K562 (cell line): ENCODE data around the gene JUN. TPM values are rescaled to one million over a fixed set of nuclear protein-coding genes. Genes with fewer than 3 reads are reported as not detected.
A peak's percentile ranks its signal among the peaks of the same experiment; 100 is the strongest.

Source experiments
- CSDE1 ChIP-seq, 2 experiments: fragments of 450-650 bp; IDR thresholded peaks; 2 replicates each; pipeline ENCODE4 v1.6.1; 2016; ENCODE audit warnings: mild to moderate bottlenecking in 1 of 2
- DMBX1 ChIP-seq: fragments of 250-450 bp; sonication (Bioruptor Pico); IDR thresholded peaks from 2 replicates; pipeline ENCODE4 v1.8.0; 2022; ENCODE audit warnings: inconsistent platforms, mild to moderate bottlenecking, moderate library complexity, borderline replicate concordance
- EHMT2 ChIP-seq: fragments of 450-650 bp; IDR thresholded peaks from 2 replicates; pipeline ENCODE4 v1.6.1; 2018; ENCODE audit warnings: antibody characterized with exemption
- ELK1 ChIP-seq: sonication (generic); formaldehyde crosslinking; IDR thresholded peaks from 2 replicates; pipeline ENCODE4 v1.8.1; 2022; ENCODE audit warnings: missing genetic modification reagents
- EP300 ChIP-seq: IDR thresholded peaks from 2 replicates; pipeline ENCODE4 v1.6.1; 2012; ENCODE audit warnings: low read length, improper control_type of control experiment
- ESRRA ChIP-seq: fragments of 450-650 bp; IDR thresholded peaks from 2 replicates; pipeline ENCODE4 v1.6.1; 2014; ENCODE audit warnings: low read depth, mild to moderate bottlenecking, moderate library complexity, borderline replicate concordance
- FOS ChIP-seq: IDR thresholded peaks from 3 replicates; pipeline ENCODE4 v1.6.1; 2011; ENCODE audit not compliant: insufficient read length; ENCODE audit errors: extremely low read depth
- KLF16 ChIP-seq: IDR thresholded peaks from 2 replicates; pipeline ENCODE4 v1.6.1; 2016; ENCODE audit warnings: antibody characterized with exemption
- MAZ ChIP-seq, 2 experiments: fragments of 450-650 bp in 1 of 2; sonication (generic) in 1 of 2; formaldehyde crosslinking; IDR thresholded peaks in 1 of 2; conservative IDR thresholded peaks in 1 of 2; 2 replicates each; pipeline versions ENCODE4 v1.4.0 to v1.5.0; 2020; ENCODE audit warnings: mild to moderate bottlenecking in 1 of 2, missing genetic modification reagents in 1 of 2
- MCM3 ChIP-seq: fragments of 450-650 bp; IDR thresholded peaks from 2 replicates; pipeline ENCODE4 v1.6.1; 2016
- MEIS2 ChIP-seq: fragments of 450-650 bp; IDR thresholded peaks from 2 replicates; pipeline ENCODE4 v1.6.1; 2014; ENCODE audit warnings: mild to moderate bottlenecking; ENCODE audit not compliant: partially characterized antibody
- MIER1 ChIP-seq: fragments of 450-650 bp; IDR thresholded peaks from 2 replicates; pipeline ENCODE4 v1.6.1; 2016; ENCODE audit warnings: antibody characterized with exemption, mild to moderate bottlenecking, low read depth
- MTF1 ChIP-seq: fragments of 250-450 bp; sonication (Bioruptor Pico); IDR thresholded peaks from 2 replicates; pipeline ENCODE4 v1.9.0; 2021; ENCODE audit warnings: moderate library complexity, mild to moderate bottlenecking, inconsistent platforms, borderline replicate concordance
- MXI1 ChIP-seq: IDR thresholded peaks from 2 replicates; pipeline ENCODE4 v1.6.1; 2011; ENCODE audit warnings: low read depth, mild to moderate bottlenecking, improper control_type of control experiment, low read length
- NELFE ChIP-seq: IDR thresholded peaks from 2 replicates; pipeline ENCODE4 v1.6.1; 2011; ENCODE audit warnings: mild to moderate bottlenecking; ENCODE audit not compliant: insufficient read depth, insufficient read length
- NFYB ChIP-seq: IDR thresholded peaks from 2 replicates; pipeline ENCODE4 v1.6.1; 2011; ENCODE audit warnings: mild to moderate bottlenecking, moderate library complexity; ENCODE audit not compliant: insufficient read length; ENCODE audit errors: extremely low read depth
- SETDB1 ChIP-seq: IDR thresholded peaks from one replicate; pipeline ENCODE4 v1.6.1; 2012; ENCODE audit warnings: low read length, control low read depth, inconsistent platforms
- SNRNP70 ChIP-seq: fragments of 200-400 bp; formaldehyde crosslinking; optimal IDR thresholded peaks from 2 replicates; pipeline ENCODE3; 2017; ENCODE audit warnings: low read depth, low read length
- TBP ChIP-seq: optimal IDR thresholded peaks from 2 replicates; pipeline ENCODE3; 2011; ENCODE audit warnings: low read depth, low read length, improper control_type of control experiment
- ZBED1 ChIP-seq: IDR thresholded peaks from 2 replicates; pipeline ENCODE4 v1.6.1; 2014
- ZNF57 ChIP-seq: fragments of 450-650 bp; formaldehyde crosslinking; IDR thresholded peaks from 2 replicates; pipeline ENCODE4 v1.4.0; 2020; ENCODE audit warnings: mild to moderate bottlenecking, moderate library complexity
- ZSCAN29 ChIP-seq: fragments of 450-650 bp; IDR thresholded peaks from 2 replicates; pipeline ENCODE4 v1.6.1; 2017
- polyA plus RNA-seq, 8 experiments: library from polyadenylated mRNA; depleted of rRNA in 4 of 8; stranded (reverse) in 5 of 8; unstranded in 3 of 8; fragments of >200 nt; fragmentation: Nextera tagmentation in 2 of 8; fragmentation: Illumina TruSeq in 1 of 8; extraction: Ambion mirVana in 2 of 8; extraction: Trizol in 1 of 8; gene quantifications; 2 replicates each; pipeline versions ENCODE4 v1.2.1 to v1.2.3, GENCODE V29; 2011 to 2014; ENCODE audit warnings: inconsistent platforms in 1 of 8, missing spikeins in 1 of 8
- total RNA-seq, 7 experiments: library from RNA; depleted of rRNA in 6 of 7; stranded (reverse); fragments of >200 nt in 6 of 7; fragmentation: Illumina TruSeq in 2 of 7; extraction: Trizol in 2 of 7; gene quantifications; 2 replicates each; pipeline versions ENCODE4 v1.2.1 to v1.2.3, GENCODE V29; 2011 to 2021; ENCODE audit warnings: low replicate concordance in 1 of 7
- TF ChIP-seq, protein P1 (sequence below): fragments of 450-650 bp; IDR thresholded peaks from 2 replicates; pipeline ENCODE4 v1.6.1; 2016
- TF ChIP-seq, protein P2 (sequence below): IDR thresholded peaks from 2 replicates; pipeline ENCODE4 v1.6.1; 2012; ENCODE audit warnings: low read depth, low read length, improper control_type of control experiment, borderline replicate concordance

The JUN gene
- total and polyA plus RNA-seq, 9 of the 15 experiments (the other 6 are each of a cell fraction or from before 2014, with no cell fraction given): 0.32 to 23.4 (median 4.0) TPM

DNA sequence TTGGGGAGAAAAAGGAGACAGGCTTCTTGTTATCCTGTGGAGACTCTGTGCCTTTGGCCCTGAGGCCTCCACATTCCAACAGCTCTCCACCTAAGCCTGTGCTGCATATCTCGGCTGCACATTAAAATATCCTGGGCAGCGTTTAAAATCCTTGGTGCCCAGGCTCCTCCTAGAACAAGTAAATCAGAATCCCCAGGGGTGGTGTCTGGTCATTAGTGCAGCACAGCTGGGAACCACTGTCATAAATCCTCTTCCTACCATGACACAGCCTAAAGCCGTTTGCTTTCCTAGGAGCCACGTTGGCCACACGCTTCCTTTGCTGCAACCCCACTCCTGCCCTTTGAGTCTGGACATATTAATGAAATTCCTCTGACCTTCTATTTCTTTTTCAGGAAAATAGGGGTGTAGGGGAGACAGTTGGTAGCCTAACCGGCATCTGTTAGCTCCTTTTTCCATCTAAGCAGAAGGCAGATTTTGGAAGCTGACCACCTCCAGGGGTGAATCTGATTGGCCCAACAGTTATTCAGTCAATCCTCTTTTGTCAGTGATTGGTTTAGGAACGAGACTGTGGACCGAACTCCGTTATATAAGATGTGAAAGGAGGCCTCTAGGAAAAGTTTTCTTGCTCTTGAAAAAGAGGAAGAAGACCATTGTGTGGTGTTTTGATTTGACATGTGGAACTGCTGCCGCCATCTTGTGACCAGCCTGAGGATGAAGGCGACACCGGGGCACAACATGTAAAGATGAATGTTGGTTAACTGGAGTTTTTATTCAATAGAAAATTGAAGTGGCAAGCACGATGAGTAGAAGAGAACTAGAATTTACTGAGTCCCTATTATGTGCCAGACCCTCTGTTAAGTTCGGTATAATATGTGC is 41.9 kb downstream of the JUN start (continued):
- TF ChIP-seq DMBX1 (CRISPR knock-in tag): no peak
- no peak for TF ChIP-seq KLF16
- no peak for TF ChIP-seq ELK1
- no peak for TF ChIP-seq ZSCAN29
- TF ChIP-seq EP300: no peak
- TF ChIP-seq MXI1: no peak
- TF ChIP-seq, protein P1, sequence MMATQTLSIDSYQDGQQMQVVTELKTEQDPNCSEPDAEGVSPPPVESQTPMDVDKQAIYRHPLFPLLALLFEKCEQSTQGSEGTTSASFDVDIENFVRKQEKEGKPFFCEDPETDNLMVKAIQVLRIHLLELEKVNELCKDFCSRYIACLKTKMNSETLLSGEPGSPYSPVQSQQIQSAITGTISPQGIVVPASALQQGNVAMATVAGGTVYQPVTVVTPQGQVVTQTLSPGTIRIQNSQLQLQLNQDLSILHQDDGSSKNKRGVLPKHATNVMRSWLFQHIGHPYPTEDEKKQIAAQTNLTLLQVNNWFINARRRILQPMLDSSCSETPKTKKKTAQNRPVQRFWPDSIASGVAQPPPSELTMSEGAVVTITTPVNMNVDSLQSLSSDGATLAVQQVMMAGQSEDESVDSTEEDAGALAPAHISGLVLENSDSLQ: peak; percentile 83
- TF ChIP-seq MAZ (CRISPR knock-in tag; conservative IDR thresholded peaks at IDR 0.05 in 1 of 2, IDR thresholded peaks at IDR 0.05 in 1 of 2): no peak
- TF ChIP-seq, protein P2, sequence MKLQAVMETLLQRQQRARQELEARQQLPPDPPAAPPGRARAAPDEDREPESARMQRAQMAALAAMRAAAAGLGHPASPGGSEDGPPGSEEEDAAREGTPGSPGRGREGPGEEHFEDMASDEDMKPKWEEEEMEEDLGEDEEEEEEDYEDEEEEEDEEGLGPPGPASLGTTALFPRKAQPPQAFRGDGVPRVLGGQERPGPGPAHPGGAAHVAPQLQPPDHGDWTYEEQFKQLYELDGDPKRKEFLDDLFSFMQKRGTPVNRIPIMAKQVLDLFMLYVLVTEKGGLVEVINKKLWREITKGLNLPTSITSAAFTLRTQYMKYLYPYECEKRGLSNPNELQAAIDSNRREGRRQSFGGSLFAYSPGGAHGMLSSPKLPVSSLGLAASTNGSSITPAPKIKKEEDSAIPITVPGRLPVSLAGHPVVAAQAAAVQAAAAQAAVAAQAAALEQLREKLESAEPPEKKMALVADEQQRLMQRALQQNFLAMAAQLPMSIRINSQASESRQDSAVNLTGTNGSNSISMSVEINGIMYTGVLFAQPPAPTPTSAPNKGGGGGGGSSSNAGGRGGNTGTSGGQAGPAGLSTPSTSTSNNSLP: no peak
- no peak for TF ChIP-seq MIER1
- TF ChIP-seq SETDB1: no peak
- no peak for TF ChIP-seq MTF1
- TF ChIP-seq ZNF57 (CRISPR knock-in tag): no peak
- TF ChIP-seq ESRRA: no peak
- peak; percentile 11 for TF ChIP-seq FOS
- peak; percentile 24 for TF ChIP-seq NFYB
- no peak for TF ChIP-seq SNRNP70
- TF ChIP-seq MEIS2: no peak
- no peak for TF ChIP-seq TBP
- TF ChIP-seq NELFE: no peak
- TF ChIP-seq MCM3: no peak
- TF ChIP-seq CSDE1 (IDR thresholded peaks at IDR 0.05): no peak
- 0 out of 2 replicates have a peak, but pooled peaks have one; percentile 20 for TF ChIP-seq EHMT2
- TF ChIP-seq ZBED1: no peak
